ENCODE measurements around the gene SHKBP1. TPM values are rescaled to one million over a fixed set of nuclear protein-coding genes. Genes with fewer than 3 reads are reported as not detected.

The SHKBP1 gene
- total and polyA plus RNA-seq, 2 donors from 2014 or later: 69.6 to 91.3 TPM

DNA sequence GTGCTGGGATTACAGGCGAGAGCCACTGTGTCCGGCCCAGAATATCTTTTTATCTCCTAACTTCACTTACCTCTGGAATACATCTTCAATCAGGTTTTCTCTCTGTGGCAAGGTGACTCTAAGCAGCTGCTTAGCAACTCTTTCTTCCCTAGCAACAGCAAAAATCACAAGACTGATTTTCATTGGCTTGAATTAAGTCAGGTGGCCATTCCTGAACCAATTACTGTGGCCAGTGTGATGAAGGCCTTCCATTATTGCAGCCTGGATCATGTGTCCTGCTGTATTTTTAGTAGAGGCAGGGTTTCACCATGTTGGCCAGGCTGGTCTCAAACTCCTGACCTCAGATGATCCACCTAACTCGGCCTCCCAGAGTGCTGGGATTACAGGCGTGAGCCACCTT, 15.5 kb downstream of the SHKBP1 start:
- FAIRE-seq (no peak), DNase-seq (peak in 1 of 5 donors; percentile 46)
- Histone ChIP-seq H3K27me3 (ENCODE audit: control insufficient read depth, insufficient read depth, low read length) (no peaks in the 10 kb centered on the region), H3K9ac (ENCODE audit: low read length in 3 of 3) (no peak overlapping the region), H3K4me3 (ENCODE audit: low read length in 3 of 3) (no peak overlapping the region), H3K4me1 (ENCODE audit: control insufficient read depth in 2 of 3, insufficient read depth in 2 of 3, low read depth in 1 of 3, low read length in 3 of 3) (peaks cover 0 to under 1% (median 0%) of the 10 kb centered on the region in 3 donors), H3K36me3 (ENCODE audit: control insufficient read depth in 2 of 3, insufficient read depth in 3 of 3, low read length in 3 of 3) (peaks cover 0 to 6% (median 0%) of the 10 kb centered on the region in 3 donors), H3K27ac (ENCODE audit: low read depth in 2 of 2, low read length in 2 of 2) (no peak overlapping the region), H3K9me3 (ENCODE audit: control insufficient read depth in 2 of 3, insufficient read depth in 1 of 3, low read length in 3 of 3) (no peaks in the 10 kb centered on the region)
- TF ChIP-seq, protein P1, sequence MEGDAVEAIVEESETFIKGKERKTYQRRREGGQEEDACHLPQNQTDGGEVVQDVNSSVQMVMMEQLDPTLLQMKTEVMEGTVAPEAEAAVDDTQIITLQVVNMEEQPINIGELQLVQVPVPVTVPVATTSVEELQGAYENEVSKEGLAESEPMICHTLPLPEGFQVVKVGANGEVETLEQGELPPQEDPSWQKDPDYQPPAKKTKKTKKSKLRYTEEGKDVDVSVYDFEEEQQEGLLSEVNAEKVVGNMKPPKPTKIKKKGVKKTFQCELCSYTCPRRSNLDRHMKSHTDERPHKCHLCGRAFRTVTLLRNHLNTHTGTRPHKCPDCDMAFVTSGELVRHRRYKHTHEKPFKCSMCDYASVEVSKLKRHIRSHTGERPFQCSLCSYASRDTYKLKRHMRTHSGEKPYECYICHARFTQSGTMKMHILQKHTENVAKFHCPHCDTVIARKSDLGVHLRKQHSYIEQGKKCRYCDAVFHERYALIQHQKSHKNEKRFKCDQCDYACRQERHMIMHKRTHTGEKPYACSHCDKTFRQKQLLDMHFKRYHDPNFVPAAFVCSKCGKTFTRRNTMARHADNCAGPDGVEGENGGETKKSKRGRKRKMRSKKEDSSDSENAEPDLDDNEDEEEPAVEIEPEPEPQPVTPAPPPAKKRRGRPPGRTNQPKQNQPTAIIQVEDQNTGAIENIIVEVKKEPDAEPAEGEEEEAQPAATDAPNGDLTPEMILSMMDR (IDR thresholded peaks at IDR 0.05; ENCODE audit: borderline replicate concordance, extremely low read depth, insufficient read depth): no peak
- intact Hi-C loops (cut with DNase I): loop anchor here (10.0 kb wide), 1 partner anchor 47 kb away; no protein-coding TSS in a partner anchor

DNA sequence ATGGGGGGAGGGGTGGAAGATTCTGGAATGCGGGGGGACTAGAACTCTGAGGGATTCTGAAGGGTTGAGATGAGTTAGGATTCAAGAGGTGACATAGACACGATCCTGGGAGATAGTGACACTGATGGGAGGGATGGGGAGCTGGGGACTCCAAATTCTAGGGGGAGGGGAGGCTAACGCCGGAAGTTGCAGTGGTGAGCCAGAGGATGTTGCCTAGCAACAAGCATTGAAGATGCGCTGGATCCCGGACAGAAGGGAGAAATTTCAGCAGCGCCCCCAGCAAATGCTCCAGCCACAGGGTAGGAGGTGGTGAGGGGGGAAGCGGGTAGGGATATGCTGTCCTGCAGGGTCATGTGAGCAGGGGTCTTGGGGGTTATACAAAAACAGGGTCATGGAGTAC, 17.6 kb downstream of the SHKBP1 start:
- peaks cover 2% of the 10 kb centered on the region for H3K27me3 ChIP-seq (ENCODE audit: control insufficient read depth, insufficient read depth, low read length)
- TF ChIP-seq, protein P1 (IDR thresholded peaks at IDR 0.05; ENCODE audit: borderline replicate concordance, extremely low read depth, insufficient read depth): no peak
- H3K27ac ChIP-seq (ENCODE audit: low read depth in 2 of 2, low read length in 2 of 2): no peak overlapping the region
- H3K36me3 ChIP-seq (ENCODE audit: control insufficient read depth in 2 of 3, insufficient read depth in 3 of 3, low read length in 3 of 3): no peaks in the 10 kb centered on the region
- FAIRE-seq: no peak
- H3K9ac ChIP-seq (ENCODE audit: low read length in 3 of 3): no peak overlapping the region
- no peak overlapping the region for H3K4me3 ChIP-seq (ENCODE audit: low read length in 3 of 3)
- peaks cover 0 to 3% (median 2%) of the 10 kb centered on the region in 3 donors for H3K4me1 ChIP-seq (ENCODE audit: control insufficient read depth in 2 of 3, insufficient read depth in 2 of 3, low read depth in 1 of 3, low read length in 3 of 3)
- intact Hi-C loops (cut with DNase I): loop anchor here (10.0 kb wide), 1 partner anchor 49 kb away; no protein-coding TSS in a partner anchor
- no peaks in the 10 kb centered on the region for H3K9me3 ChIP-seq (ENCODE audit: control insufficient read depth in 2 of 3, insufficient read depth in 1 of 3, low read length in 3 of 3)
- peak in 1 of 5 donors; percentile 44 for DNase-seq

DNA sequence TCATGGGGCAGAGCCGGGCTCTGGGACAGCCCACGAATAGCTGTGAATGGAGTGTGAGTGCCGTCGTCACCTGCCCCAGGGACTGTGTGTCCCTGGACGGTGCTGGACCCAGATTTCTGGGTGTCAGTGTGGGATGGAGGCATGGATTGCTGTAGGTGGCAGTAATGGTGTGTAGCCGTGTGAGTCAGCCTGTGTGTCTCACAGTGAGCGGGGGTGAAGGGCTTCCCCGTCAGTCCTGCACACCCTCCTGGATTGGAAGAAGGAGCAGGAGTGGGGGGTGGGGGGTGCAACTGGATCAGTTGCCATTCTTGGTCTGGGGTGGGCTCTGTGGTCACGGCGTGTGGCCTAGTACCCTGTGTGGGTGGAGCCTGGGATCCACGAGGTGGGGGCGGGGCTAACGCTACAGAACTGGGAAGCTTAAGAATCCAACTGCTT, 18.0 kb downstream of the SHKBP1 start:
- peaks cover 2% of the 10 kb centered on the region for H3K27me3 ChIP-seq (ENCODE audit: control insufficient read depth, insufficient read depth, low read length)
- no peak overlapping the region for H3K27ac ChIP-seq (ENCODE audit: low read depth in 2 of 2, low read length in 2 of 2)
- DNase-seq (peak in 2 of 5 donors; percentile 60 to 67), FAIRE-seq (no peak)
- H3K4me1 ChIP-seq (ENCODE audit: control insufficient read depth in 2 of 3, insufficient read depth in 2 of 3, low read depth in 1 of 3, low read length in 3 of 3): peaks cover 0 to 3% (median 2%) of the 10 kb centered on the region in 3 donors
- intact Hi-C loops (cut with DNase I): loop anchor here (10.0 kb wide), 1 partner anchor 50 kb away; no protein-coding TSS in a partner anchor
- H3K36me3 ChIP-seq (ENCODE audit: control insufficient read depth in 2 of 3, insufficient read depth in 3 of 3, low read length in 3 of 3): no peaks in the 10 kb centered on the region
- H3K9me3 ChIP-seq (ENCODE audit: control insufficient read depth in 2 of 3, insufficient read depth in 1 of 3, low read length in 3 of 3): no peaks in the 10 kb centered on the region
- TF ChIP-seq, protein P1 (IDR thresholded peaks at IDR 0.05; ENCODE audit: borderline replicate concordance, extremely low read depth, insufficient read depth): no peak
- H3K9ac ChIP-seq (ENCODE audit: low read length in 3 of 3): no peak overlapping the region
- no peak overlapping the region for H3K4me3 ChIP-seq (ENCODE audit: low read length in 3 of 3)

All from kidney (tissue), 14 donors.